ACHN (cell line): ENCODE results near the gene QPRT.
"Not testable (repeated sequence)": the region's sequence is repeated elsewhere in the genome, so short reads cannot be mapped to it uniquely, and the experiment has no call there.

Experiments used
- DNase-seq: peaks from one replicate; pipeline ENCODE4 v3.0.0-alpha.2; 2015
- in situ Hi-C: cut with HindIII; loops from 2 replicates; pipeline ENCODE4 v1.10.0; 2017; ENCODE audit warnings: low sequenced_read_pairs, low pct_ligation_motif_present, low pct_unique_long_range_greater_than_20kb

The QPRT gene

DNA sequence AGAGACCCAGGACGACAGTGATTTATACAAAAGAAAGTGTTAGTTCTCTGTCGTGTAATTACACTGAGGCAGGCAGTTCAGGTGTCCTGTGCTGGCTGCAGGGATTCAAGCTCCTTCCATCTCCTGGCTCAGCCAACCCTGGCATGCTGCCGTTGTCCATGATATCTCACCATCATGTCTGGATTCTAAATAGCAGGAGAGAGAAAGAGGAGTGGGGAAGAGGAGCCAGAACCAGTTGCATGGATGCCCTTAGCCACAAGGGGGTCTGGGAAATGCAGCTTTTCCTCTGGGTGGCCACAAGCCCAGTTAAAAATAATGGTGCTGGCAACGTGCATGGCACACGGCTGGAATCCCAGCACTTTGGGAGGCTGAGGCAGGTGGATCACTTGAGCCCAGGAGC is 57.1 kb downstream of the QPRT start:
- in situ Hi-C loops, result no loop called here
- DNase-seq, result no peak

- DNase-seq, result no peak
- in situ Hi-C loops, result no loop called here
Observed at GRCh38 chr16:29736764-29737163, 57.8 kb downstream of the QPRT start.

- DNase-seq, result no peak
- in situ Hi-C loops, result no loop called here
Observed at GRCh38 chr16:29737713-29738112, 58.7 kb downstream of the QPRT start.

DNA sequence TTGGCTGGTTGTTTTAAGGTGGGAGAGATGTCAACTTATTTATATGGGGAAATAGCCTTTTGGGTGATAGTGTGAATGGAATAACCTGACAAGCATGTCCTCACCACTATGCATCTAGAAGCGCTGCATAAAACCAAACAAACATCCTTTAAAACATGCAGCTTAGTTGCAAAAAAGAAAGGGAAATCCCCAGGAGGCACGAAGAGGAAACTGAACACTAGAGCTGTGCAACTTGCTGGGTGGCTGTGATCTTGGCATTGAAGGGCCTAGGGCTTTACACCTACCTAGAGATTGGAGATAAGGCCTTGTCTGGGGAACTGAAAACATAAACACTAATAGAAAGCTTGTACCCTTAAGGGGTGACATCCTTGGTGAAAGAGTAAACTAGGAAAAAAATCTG is 59.5 kb downstream of the QPRT start:
- no peak for DNase-seq
- in situ Hi-C loops, result no loop called here

GRCh38 chr16:29739927-29740629 is 61.1 kb downstream of the QPRT start:
- in situ Hi-C loops, DNase-seq: not testable (repeated sequence)

GRCh38 chr16:29740630-29741015 is 61.6 kb downstream of the QPRT start:
- DNase-seq, in situ Hi-C loops: not testable (repeated sequence)

DNA sequence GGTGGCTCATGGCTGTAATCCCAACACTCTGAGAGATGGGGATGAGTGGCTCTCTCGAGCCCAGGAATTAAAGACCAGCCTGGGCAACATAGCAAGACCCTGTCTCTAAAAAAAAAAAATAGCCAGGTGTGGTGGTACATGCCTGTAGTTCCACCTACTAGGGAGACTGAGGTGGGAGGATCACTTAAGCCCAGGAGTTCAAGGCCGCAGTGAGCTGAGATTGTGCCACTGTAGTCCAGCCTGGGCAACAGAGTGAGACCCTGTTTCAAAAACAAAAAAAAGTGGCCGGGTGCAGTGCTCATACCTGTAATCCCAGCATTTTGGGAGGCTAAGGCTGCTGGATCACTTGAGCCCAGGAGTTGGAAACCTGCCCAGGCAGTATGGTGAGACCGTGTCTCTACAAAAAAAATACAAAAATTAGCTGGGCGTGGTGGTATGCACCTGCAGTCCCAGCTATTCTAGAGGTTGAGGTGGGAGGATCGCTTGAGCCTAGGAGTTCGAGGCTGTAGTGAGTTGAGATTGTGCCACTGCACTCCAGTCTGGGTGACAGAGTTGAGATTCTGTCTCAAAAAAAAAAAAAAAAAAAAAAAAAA is 63.8 kb downstream of the QPRT start:
- in situ Hi-C loops, result no loop called here
- no peak for DNase-seq

DNA sequence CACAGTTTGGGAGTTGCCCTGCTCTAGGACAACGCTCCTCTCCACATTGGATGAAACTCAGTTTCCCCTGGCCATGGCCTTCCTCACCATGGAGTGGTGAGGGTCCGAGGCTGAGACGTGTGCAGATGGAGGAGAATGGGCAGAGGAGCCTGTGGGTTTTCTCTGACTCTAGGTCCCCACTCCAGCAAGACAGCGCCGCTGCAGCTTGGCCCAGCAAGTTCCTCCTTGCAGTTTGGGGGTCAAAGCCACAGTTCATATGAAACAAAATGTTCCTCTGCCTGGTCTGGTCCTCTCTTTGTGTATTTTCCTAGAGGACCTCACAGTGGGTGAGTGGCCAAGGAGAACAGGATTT is 64.5 kb downstream of the QPRT start:
- no peak for DNase-seq
- in situ Hi-C loops, result no loop called here

GRCh38 chr16:29743827-29744531 is 65.0 kb downstream of the QPRT start:
- in situ Hi-C loops, result no loop called here
- no peak for DNase-seq

DNA sequence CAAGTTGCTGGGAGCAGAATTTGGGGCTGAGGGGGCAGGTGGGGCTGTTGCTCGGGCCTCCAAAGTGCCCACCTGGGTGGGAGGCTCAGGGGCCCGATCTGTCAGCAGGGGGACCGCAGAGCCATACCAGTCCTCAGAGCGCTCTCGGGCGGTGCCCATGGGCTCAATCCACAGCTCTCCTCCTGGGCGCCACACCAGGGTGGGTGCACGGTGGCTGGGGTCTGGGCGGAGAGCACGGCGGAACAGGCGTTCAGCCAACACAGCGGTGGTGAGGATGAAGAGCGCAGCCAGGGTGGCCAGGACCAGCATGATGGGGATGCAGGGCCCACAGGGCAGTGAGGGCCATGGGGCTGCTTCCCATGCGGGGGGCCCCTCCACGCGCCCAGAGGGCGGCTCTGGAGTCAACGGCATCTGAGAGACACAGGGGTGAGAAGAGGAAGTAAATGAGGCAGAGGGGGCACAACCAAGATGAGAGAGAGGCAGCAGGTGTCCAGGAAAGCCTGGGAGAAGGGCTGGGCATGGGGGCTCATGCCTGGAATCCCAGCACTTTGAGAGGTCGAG is 65.6 kb downstream of the QPRT start:
- no peak for DNase-seq
- in situ Hi-C loops, result no loop called here

DNA sequence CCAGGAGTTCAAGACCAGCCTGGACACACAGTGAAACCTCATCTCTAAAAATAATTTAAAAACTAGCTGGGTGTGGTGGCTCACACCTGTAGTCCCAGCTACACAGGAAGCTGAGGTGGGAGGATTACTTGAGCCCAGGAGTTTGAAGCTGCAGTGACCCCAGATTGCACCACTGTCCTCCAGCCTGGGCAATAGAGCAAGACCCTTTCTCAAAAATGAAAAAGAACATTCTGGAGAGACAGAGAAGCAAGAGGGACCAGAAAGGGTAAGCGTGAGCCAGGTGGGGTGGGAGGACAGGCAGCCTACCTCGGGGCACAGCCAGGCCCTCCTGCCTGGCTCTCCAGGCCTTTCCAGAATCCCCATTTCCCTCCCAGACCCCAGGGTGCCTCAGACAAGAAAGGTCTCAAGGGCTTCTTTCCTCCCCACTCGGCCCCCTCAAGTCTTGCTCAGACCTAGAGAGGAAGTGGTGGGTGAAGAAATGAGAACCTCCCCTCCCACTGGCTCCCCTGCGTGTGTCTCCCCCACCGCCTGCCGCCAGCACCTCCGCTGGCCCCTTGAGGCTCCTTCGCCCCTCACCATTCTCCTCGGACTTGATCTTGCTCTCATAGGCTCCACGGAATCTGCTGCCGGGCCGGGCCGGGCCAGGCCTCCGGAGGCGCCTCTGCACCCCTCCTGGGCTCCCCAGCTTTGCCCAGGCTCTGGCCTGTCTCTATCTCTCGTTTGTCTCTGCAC is 66.3 kb downstream of the QPRT start:
- in situ Hi-C loops, result no loop called here
- DNase-seq, result no peak

- in situ Hi-C loops, result no loop called here
- DNase-seq, result no peak
Observed at GRCh38 chr16:29745853-29746345, 66.9 kb downstream of the QPRT start, which contains the start of gene C16orf54. Gene C16orf54, minus strand, starts transcription at chr16:29745990. Its CDS starts 1,039 bp downstream, at chr16:29744951.

DNA sequence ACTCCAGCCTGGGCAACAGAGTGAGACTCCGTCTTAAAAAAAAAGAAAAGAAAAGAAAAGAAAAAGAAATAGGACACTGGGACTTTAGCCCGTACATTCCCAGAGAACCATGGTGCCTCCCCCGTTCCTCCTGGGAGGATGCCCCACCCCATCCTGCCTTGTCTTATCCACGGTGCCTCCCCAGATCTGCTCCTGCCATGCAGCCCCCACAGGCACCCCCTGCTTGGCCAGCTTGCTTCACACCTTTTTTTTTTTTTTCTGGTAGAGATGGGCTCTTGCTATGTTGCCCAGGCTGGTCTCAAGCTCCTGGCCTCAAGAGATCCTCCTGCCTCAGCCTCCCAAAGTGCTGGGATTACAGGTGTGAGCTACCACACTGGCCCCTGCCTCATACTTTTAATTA is 67.5 kb downstream of the QPRT start:
- in situ Hi-C loops, DNase-seq: not testable (repeated sequence)
